ENCODE results near the gene AGAP2. TPM values are rescaled to one million over a fixed set of nuclear protein-coding genes. Genes with fewer than 3 reads are reported as not detected.

AGAP2 gene
- total RNA-seq, 1 experiment from 2014 or later, result 5.3 TPM

GRCh38 chr12:57776247-57776587, 37.7 kb upstream of the AGAP2 start:
- no peaks in the 10 kb centered on the region for H3K4me1 ChIP-seq (ENCODE audit: insufficient read depth, low read length)
- H4K91ac ChIP-seq (ENCODE audit: insufficient read length, low read depth, low read length), result no peak overlapping the region
- H2BK5ac ChIP-seq (ENCODE audit: insufficient read length, low read length), result no peak overlapping the region
- no peak overlapping the region for H3K4ac ChIP-seq (ENCODE audit: low read depth, low read length)
- Mint-ChIP-seq H3K4me1 (peaks cover 7 to 10% of the 10 kb centered on the region in 2 experiments; a peak in 3 of 4 replicates), H3K9me3 (no peaks in the 10 kb centered on the region), H3K27ac (no peak overlapping the region), H3K4me3 (peak overlapping the region in 1 of 2 experiments; percentile 7; a peak in 1 of 5 replicates), H3K27me3 (ENCODE audit: low read depth) (peaks cover 7% of the 10 kb centered on the region; the same call in 1 of the 2 replicates), H3K36me3 (ENCODE audit: insufficient read depth in 1 of 3, low read depth in 3 of 3) (peaks cover under 1 to 9% (median 3%) of the 10 kb centered on the region in 3 experiments; a peak in 3 of 7 replicates)
- no peak overlapping the region for H4K5ac ChIP-seq (ENCODE audit: insufficient read length, low read depth, low read length)
- H3K9ac ChIP-seq (ENCODE audit: extremely low read depth, insufficient read length, low read length), result no peak overlapping the region
- H3K14ac ChIP-seq (ENCODE audit: insufficient read depth, low read length), result no peak overlapping the region
- no peak overlapping the region for H3K27ac ChIP-seq (ENCODE audit: insufficient read length, low read depth, low read length)
- no peak overlapping the region for H2AK5ac ChIP-seq (ENCODE audit: insufficient read length, low read length)
- H2BK20ac ChIP-seq (ENCODE audit: low read depth, low read length, poor library complexity, severe bottlenecking), result no peak overlapping the region
- WGBS (ENCODE audit: extremely low coverage, insufficient read length, low lambda C conversion rate), result no CpG with 5 or more reads among the region's 2 CpGs
- no peaks in the 10 kb centered on the region for H3K9me3 ChIP-seq (ENCODE audit: control insufficient read depth, low read depth, low read length)
- H4K8ac ChIP-seq (replicated peaks; ENCODE audit: insufficient read length, low read depth, low read length), result no peak overlapping the region
- peaks cover 8% of the 10 kb centered on the region for H3K23me2 ChIP-seq (ENCODE audit: insufficient read length, low read depth, low read length, poor library complexity, severe bottlenecking)
- no peak for TF ChIP-seq CTCF (conservative IDR thresholded peaks at IDR 0.05)
- H3K23ac ChIP-seq (ENCODE audit: insufficient read length, low read depth, low read length), result no peak overlapping the region
- H3K79me1 ChIP-seq (ENCODE audit: insufficient read depth, low read depth, low read length, poor library complexity, severe bottlenecking), result no peaks in the 10 kb centered on the region
- DNase-seq, result no peak
- H2BK120ac ChIP-seq (ENCODE audit: low read depth, low read length, poor library complexity, severe bottlenecking), result no peak overlapping the region
- H3T11ph ChIP-seq (ENCODE audit: low read length), result no peak overlapping the region
- H2AFZ ChIP-seq (ENCODE audit: low read length), result no peak overlapping the region
- H3K27me3 ChIP-seq (ENCODE audit: insufficient read depth, low read length), result no peaks in the 10 kb centered on the region
- H3K79me2 ChIP-seq (ENCODE audit: insufficient read depth, low read length), result no peaks in the 10 kb centered on the region
- no peaks in the 10 kb centered on the region for H4K20me1 ChIP-seq (ENCODE audit: control insufficient read depth, insufficient read depth, insufficient read length)
- H2BK15ac ChIP-seq (ENCODE audit: low read depth, low read length), result no peak overlapping the region
- no peak overlapping the region for H3K18ac ChIP-seq (ENCODE audit: insufficient read length, low read depth, low read length)
- H2BK12ac ChIP-seq (ENCODE audit: insufficient read length, low read depth, low read length), result no peak overlapping the region
- no peak overlapping the region for H3K56ac ChIP-seq (ENCODE audit: insufficient read length, low read depth, low read length)
- no peak overlapping the region for H3K4me2 ChIP-seq (ENCODE audit: insufficient read depth, insufficient read length, low read length)

Data from H9 (cell line).